Mesenchymal stem cell (in vitro differentiated cells and primary cell): ENCODE data around the gene DCLK1.

Experiments
- DNase-seq: peaks from one replicate; pipeline ENCODE4 v3.0.0-alpha.2; 2013
- H2AFZ ChIP-seq: one replicate; pipeline ENCODE4 v1.6.1; 2013; ENCODE audit warnings: low read depth, mild to moderate bottlenecking, control low read depth, inconsistent platforms, low read length, moderate library complexity
- H2AK5ac ChIP-seq: 2 replicates; pipeline ENCODE4 v1.6.1; 2013; ENCODE audit warnings: low read length, moderate library complexity, mild to moderate bottlenecking, inconsistent platforms; ENCODE audit not compliant: severe bottlenecking
- H2BK120ac ChIP-seq: one replicate; pipeline ENCODE4 v1.6.1; 2013; ENCODE audit warnings: low read depth, mild to moderate bottlenecking, inconsistent platforms, low read length, moderate library complexity
- H2BK12ac ChIP-seq, 2 experiments: one replicate each; pipeline ENCODE4 v1.6.1; 2013; ENCODE audit warnings: inconsistent platforms in 2 of 2, low read length in 2 of 2, mild to moderate bottlenecking in 2 of 2, moderate library complexity in 2 of 2, control low read depth in 1 of 2
- H2BK15ac ChIP-seq: one replicate; pipeline ENCODE4 v1.6.1; 2013; ENCODE audit warnings: mild to moderate bottlenecking, low read depth, inconsistent platforms; ENCODE audit not compliant: poor library complexity, severe bottlenecking
- H2BK5ac ChIP-seq: 2 replicates; pipeline ENCODE4 v1.6.1; 2013; ENCODE audit warnings: low read depth, mild to moderate bottlenecking, low read length, control low read depth, inconsistent platforms; ENCODE audit not compliant: poor library complexity, severe bottlenecking
- H3K14ac ChIP-seq, 2 experiments: one replicate each; pipeline ENCODE4 v1.6.1; 2013; ENCODE audit warnings: inconsistent platforms in 2 of 2, low read length in 2 of 2, control low read depth in 1 of 2, mild to moderate bottlenecking in 1 of 2, moderate library complexity in 1 of 2
- H3K18ac ChIP-seq, 2 experiments: one replicate each; pipeline ENCODE4 v1.6.1; 2013; ENCODE audit warnings: inconsistent platforms in 2 of 2, low read length in 2 of 2, control low read depth in 1 of 2, low read depth in 1 of 2, mild to moderate bottlenecking in 1 of 2
- H3K23ac ChIP-seq, 2 experiments: one replicate each; pipeline ENCODE4 v1.6.1; 2013; ENCODE audit warnings: inconsistent platforms in 2 of 2, low read length in 2 of 2, mild to moderate bottlenecking in 2 of 2, moderate library complexity in 2 of 2, control low read depth in 1 of 2
- H3K27ac ChIP-seq: 2 replicates; pipeline ENCODE4 v1.5.1; 2013; ENCODE audit warnings: mild to moderate bottlenecking, moderate library complexity, low read length, control low read depth, inconsistent platforms; ENCODE audit not compliant: poor library complexity, severe bottlenecking
- H3K27me3 ChIP-seq, 2 experiments: 2 replicates each; pipeline versions ENCODE4 v1.6.1 to v1.7.0; 2013; ENCODE audit warnings: low read length in 2 of 2, mild to moderate bottlenecking in 2 of 2, moderate library complexity in 2 of 2, control low read depth in 1 of 2, inconsistent platforms in 1 of 2; ENCODE audit not compliant: control insufficient read depth in 1 of 2, insufficient read depth in 1 of 2
- H3K36me3 ChIP-seq, 2 experiments: 2 replicates each; pipeline versions ENCODE4 v1.6.1 to v1.7.0; 2013; ENCODE audit warnings: low read length in 2 of 2, control low read depth in 1 of 2, inconsistent platforms in 1 of 2, low read depth in 1 of 2, mild to moderate bottlenecking in 1 of 2; ENCODE audit not compliant: insufficient read depth in 2 of 2, control insufficient read depth in 1 of 2
- H3K4ac ChIP-seq, 2 experiments: one replicate each; pipeline ENCODE4 v1.6.1; 2013; ENCODE audit warnings: inconsistent platforms in 2 of 2, low read length in 2 of 2, mild to moderate bottlenecking in 2 of 2, moderate library complexity in 2 of 2, control low read depth in 1 of 2, low read depth in 1 of 2
- H3K4me1 ChIP-seq: 2 replicates; pipeline ENCODE4 v1.6.1; 2013; ENCODE audit warnings: low read depth, low read length, control low read depth; ENCODE audit not compliant: control insufficient read depth, insufficient read depth
- H3K4me2 ChIP-seq: 2 replicates; pipeline ENCODE4 v1.6.1; 2013; ENCODE audit warnings: low read length, mild to moderate bottlenecking, inconsistent platforms; ENCODE audit not compliant: poor library complexity, severe bottlenecking
- H3K4me3 ChIP-seq, 2 experiments: 2 replicates each; pipeline versions ENCODE4 v1.5.1 to v1.7.0; 2013; ENCODE audit warnings: low read length in 2 of 2, mild to moderate bottlenecking in 2 of 2, control low read depth in 1 of 2, low read depth in 1 of 2; ENCODE audit not compliant: insufficient read depth in 1 of 2
- H3K79me1 ChIP-seq: replicated peaks from 2 replicates; pipeline ENCODE4 v1.6.1; 2013; ENCODE audit warnings: mild to moderate bottlenecking, control low read depth, low read length, inconsistent platforms; ENCODE audit not compliant: poor library complexity, severe bottlenecking
- H3K9ac ChIP-seq: 2 replicates; pipeline ENCODE4 v1.7.0; 2013; ENCODE audit warnings: mild to moderate bottlenecking, low read length, moderate library complexity
- H3K9me3 ChIP-seq: 2 replicates; pipeline ENCODE4 v1.7.0; 2013; ENCODE audit warnings: mild to moderate bottlenecking, low read length; ENCODE audit not compliant: control insufficient read depth
- H4K8ac ChIP-seq: one replicate; pipeline ENCODE4 v1.6.1; 2013; ENCODE audit warnings: inconsistent platforms, mild to moderate bottlenecking, low read length, moderate library complexity
- H4K91ac ChIP-seq: one replicate; pipeline ENCODE4 v1.6.1; 2013; ENCODE audit warnings: mild to moderate bottlenecking, low read length, inconsistent platforms
- WGBS: methylation state at CpG from one replicate; pipeline ENCODE4 v1.1.7; 2013; ENCODE audit warnings: mixed read lengths; 5-methylcytosine and 5-hydroxymethylcytosine counted together

The DCLK1 gene

GRCh38 chr13:35727881-35728280 is 403.3 kb downstream of the DCLK1 start:
- H3K18ac ChIP-seq: no peak overlapping the region
- no peak overlapping the region for H3K4me3 ChIP-seq
- no peak overlapping the region for H3K14ac ChIP-seq
- H3K36me3 ChIP-seq: no peaks in the 10 kb centered on the region
- H3K23ac ChIP-seq: no peak overlapping the region
- no peak overlapping the region for H2BK5ac ChIP-seq
- H2AFZ ChIP-seq: no peak overlapping the region
- no peaks in the 10 kb centered on the region for H3K4me1 ChIP-seq
- H3K4ac ChIP-seq: no peak overlapping the region
- no peak for DNase-seq
- H3K4me2 ChIP-seq: no peak overlapping the region
- H3K27me3 ChIP-seq: peaks cover 0 to 10% of the 10 kb centered on the region in 2 experiments
- H2AK5ac ChIP-seq: no peak overlapping the region
- H2BK12ac ChIP-seq: no peak overlapping the region
- H4K91ac ChIP-seq: no peak overlapping the region
- no peak overlapping the region for H3K27ac ChIP-seq
- WGBS: 86% methylated on average over 4 of the region's 6 CpGs
- no peak overlapping the region for H4K8ac ChIP-seq
- H3K9ac ChIP-seq: no peak overlapping the region
- H2BK15ac ChIP-seq: no peak overlapping the region
- no peak overlapping the region for H2BK120ac ChIP-seq
- H3K9me3 ChIP-seq: no peaks in the 10 kb centered on the region
- no peaks in the 10 kb centered on the region for H3K79me1 ChIP-seq

DNA sequence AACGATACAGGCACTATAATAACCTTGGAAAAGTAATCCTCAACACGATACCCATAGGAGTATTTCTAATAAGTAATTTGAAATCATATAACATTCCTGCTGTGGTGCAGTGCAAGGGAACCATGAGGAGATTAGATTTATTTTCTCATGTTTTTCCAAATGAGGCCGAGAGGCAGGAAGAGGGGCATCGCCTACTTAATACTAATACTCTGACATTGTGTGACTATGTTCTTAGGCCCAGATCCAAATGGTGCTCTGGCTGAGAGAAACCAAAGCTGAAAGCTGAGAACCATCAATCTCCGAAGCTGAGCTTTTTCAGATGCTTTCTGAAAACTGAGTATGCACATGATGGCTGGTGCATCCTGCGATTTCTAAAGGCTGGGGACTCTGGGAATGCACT is 406.7 kb downstream of the DCLK1 start:
- H3K27ac ChIP-seq: no peak overlapping the region
- no peaks in the 10 kb centered on the region for H3K9me3 ChIP-seq
- H3K79me1 ChIP-seq: no peaks in the 10 kb centered on the region
- H3K4me2 ChIP-seq: no peak overlapping the region
- no peak overlapping the region for H4K91ac ChIP-seq
- H4K8ac ChIP-seq: no peak overlapping the region
- no peak overlapping the region for H2BK12ac ChIP-seq
- H3K4me3 ChIP-seq: peak overlapping the region in 1 of 2 experiments; percentile 58
- H3K4me1 ChIP-seq: peaks cover 3% of the 10 kb centered on the region
- H3K36me3 ChIP-seq: no peaks in the 10 kb centered on the region
- H3K14ac ChIP-seq: no peak overlapping the region
- H2BK5ac ChIP-seq: no peak overlapping the region
- H3K27me3 ChIP-seq: peaks cover 0 to 10% of the 10 kb centered on the region in 2 experiments
- no peak overlapping the region for H3K18ac ChIP-seq
- no peak overlapping the region for H2BK120ac ChIP-seq
- no peak overlapping the region for H3K4ac ChIP-seq
- 91% methylated on average over 4 of the region's 6 CpGs for WGBS
- H2BK15ac ChIP-seq: no peak overlapping the region
- DNase-seq: no peak
- H2AK5ac ChIP-seq: no peak overlapping the region
- H3K9ac ChIP-seq: peak overlapping the region; percentile 36
- no peak overlapping the region for H2AFZ ChIP-seq
- no peak overlapping the region for H3K23ac ChIP-seq

DNA sequence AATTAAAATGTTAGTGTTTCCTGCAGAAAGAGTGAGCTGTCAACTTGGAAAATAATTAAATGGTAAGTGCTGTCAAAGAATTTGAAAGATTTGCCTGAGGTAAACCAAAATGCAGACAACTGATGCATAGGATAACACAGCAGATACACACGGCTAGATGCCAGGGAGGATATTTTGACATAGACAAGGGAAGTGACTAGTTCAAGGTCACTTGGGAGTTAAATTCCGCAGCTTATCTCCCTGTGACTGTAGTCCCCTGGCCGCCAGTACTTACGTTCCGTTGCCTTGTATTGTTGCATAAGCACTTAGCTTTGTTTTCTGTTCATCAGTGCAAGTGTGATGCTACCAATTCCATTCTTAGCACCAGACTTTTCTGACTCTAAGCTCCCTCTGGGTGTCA is 407.4 kb downstream of the DCLK1 start:
- no peaks in the 10 kb centered on the region for H3K9me3 ChIP-seq
- no peak overlapping the region for H2BK5ac ChIP-seq
- H3K27ac ChIP-seq: no peak overlapping the region
- no peak overlapping the region for H3K4ac ChIP-seq
- no peak overlapping the region for H3K23ac ChIP-seq
- peak overlapping the region in 1 of 2 experiments; percentile 58 for H3K4me3 ChIP-seq
- no peak overlapping the region for H2BK120ac ChIP-seq
- H3K27me3 ChIP-seq: peaks cover 0 to 10% of the 10 kb centered on the region in 2 experiments
- no peak for DNase-seq
- H3K4me1 ChIP-seq: peaks cover 3% of the 10 kb centered on the region
- no peaks in the 10 kb centered on the region for H3K79me1 ChIP-seq
- no peak overlapping the region for H3K14ac ChIP-seq
- WGBS: 53% methylated on average over 5 of the region's 5 CpGs
- H3K36me3 ChIP-seq: no peaks in the 10 kb centered on the region
- peak overlapping the region; percentile 28 for H3K9ac ChIP-seq
- H2BK15ac ChIP-seq: no peak overlapping the region
- H2AFZ ChIP-seq: no peak overlapping the region
- no peak overlapping the region for H4K8ac ChIP-seq
- H2AK5ac ChIP-seq: no peak overlapping the region
- no peak overlapping the region for H3K4me2 ChIP-seq
- H4K91ac ChIP-seq: no peak overlapping the region
- H2BK12ac ChIP-seq: no peak overlapping the region
- no peak overlapping the region for H3K18ac ChIP-seq

DNA sequence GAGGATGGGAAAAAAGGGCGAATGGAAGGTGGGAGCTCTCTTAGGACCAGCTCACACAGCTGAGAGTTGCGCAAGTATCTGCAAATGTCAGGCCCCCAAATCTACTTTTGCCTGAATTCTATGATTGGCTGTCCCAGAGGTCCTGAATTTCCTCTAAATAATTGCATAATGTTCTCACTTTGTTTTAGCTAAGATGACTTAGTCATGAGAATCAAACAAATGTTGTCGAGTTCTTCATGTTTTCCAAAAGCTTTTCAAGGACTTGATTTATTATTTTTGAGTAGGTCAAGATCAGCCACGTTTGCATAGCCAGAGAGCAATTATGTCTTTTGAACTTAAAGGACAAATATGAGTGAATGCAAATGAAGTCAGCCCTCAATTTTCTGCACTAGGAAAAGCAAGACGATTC is 408.1 kb downstream of the DCLK1 start:
- Histone ChIP-seq H3K36me3 (no peaks in the 10 kb centered on the region), H2BK15ac (no peak overlapping the region), H3K23ac (no peak overlapping the region)

More for the DNA sequence above, 408.1 kb downstream of the DCLK1 start:
- H4K91ac ChIP-seq: no peak overlapping the region
- H3K4ac ChIP-seq: no peak overlapping the region
- DNase-seq: no peak
- H3K14ac ChIP-seq: no peak overlapping the region
- no peak overlapping the region for H2BK12ac ChIP-seq
- no peak overlapping the region for H2AK5ac ChIP-seq
- peak overlapping the region; percentile 28 for H3K9ac ChIP-seq
- H2AFZ ChIP-seq: no peak overlapping the region
- 61% methylated on average over 5 of the region's 5 CpGs for WGBS
- H3K18ac ChIP-seq: no peak overlapping the region
- H3K4me2 ChIP-seq: no peak overlapping the region
- peak overlapping the region in 1 of 2 experiments; percentile 58 for H3K4me3 ChIP-seq
- peaks cover 0 to 10% of the 10 kb centered on the region in 2 experiments for H3K27me3 ChIP-seq
- H3K27ac ChIP-seq: no peak overlapping the region
- H3K4me1 ChIP-seq: peaks cover 3% of the 10 kb centered on the region
- no peak overlapping the region for H4K8ac ChIP-seq
- no peak overlapping the region for H2BK120ac ChIP-seq
- H3K9me3 ChIP-seq: no peaks in the 10 kb centered on the region
- H2BK5ac ChIP-seq: no peak overlapping the region
- H3K79me1 ChIP-seq: no peaks in the 10 kb centered on the region
